Measurements from ENCODE around the gene MDFIC.

MDFIC gene

DNA sequence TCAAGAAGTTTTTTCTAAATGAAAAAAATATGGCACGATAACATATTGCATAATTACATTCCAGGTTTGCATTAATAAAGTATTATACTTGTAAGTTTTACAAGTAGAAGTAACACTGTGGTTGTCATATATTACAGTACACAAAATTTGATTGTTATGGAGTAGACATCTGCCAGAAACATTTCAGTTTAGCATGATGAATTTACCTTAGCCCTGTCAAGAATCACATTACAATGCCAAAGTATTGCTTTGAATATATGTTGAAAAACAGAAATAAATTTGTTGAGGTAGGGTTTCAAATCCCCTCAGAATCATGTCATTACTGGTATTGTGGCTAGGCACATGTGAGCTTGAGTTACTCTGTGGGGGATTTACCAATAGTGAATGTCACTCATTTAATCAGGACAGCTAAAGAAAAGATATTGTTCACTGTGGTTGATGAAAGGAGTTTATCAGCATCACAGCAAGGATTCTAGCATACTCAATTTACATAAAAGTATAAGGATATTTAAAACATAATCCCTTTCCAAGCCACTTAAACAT, 112.1 kb downstream of the MDFIC start:
- in situ Hi-C loops (cut with HindIII; ENCODE audit: low sequenced_read_pairs) = no loop called here

DNA sequence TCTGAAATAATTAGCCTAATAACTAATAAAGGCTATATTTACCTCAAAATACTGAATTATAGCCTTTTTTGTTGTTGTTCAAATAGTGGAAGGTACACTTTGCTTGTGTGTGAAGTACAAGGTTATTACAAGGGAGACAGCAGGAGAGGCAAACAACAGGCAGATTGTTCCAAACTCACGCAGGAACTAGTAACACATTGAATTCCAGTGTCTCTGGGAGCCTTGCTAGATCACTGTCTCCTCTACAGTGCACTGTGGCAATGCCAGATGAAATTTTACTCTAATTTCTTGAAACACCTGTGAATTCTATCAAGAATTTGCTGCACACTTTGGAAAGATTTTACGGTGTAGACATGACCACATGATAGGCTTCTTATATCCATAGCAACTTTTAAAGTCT, 112.6 kb downstream of the MDFIC start:
- in situ Hi-C loops (cut with HindIII; ENCODE audit: low sequenced_read_pairs) = no loop called here

DNA sequence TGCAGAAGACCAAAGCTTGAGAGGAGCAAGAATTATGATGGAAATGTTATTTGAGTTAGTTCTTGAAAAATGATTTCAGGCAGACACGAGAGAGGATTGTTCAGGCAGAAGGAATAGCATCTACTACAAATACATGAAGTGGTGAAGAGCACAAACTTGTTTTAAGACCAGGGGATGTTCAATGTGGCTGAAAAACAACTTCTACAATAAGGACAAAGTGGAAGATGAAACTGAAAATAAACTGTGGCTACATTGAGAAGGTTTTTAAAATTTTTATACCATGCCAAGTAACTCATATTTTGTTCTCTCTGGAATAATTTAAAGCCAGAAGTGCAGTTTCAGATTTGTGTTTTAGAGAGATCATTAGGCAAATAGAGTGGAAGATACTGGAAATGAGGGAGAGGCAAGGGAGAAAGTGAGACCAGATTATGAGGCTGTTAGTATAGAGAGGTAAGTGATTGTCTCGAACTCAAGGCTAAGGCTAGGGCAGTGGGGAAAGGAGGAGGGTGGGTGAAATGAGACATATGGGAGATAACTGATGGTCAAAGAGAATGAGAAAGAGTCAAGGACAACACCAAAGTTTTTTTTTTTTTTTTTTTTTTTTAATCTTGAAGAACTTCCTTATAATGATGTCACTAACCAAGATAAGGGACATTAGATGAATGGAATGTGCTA, 115.4 kb downstream of the MDFIC start:
- in situ Hi-C loops (cut with HindIII; ENCODE audit: low sequenced_read_pairs) = loop anchor here (5.0 kb wide), 1 partner anchor 50 kb away; no protein-coding TSS in a partner anchor

DNA sequence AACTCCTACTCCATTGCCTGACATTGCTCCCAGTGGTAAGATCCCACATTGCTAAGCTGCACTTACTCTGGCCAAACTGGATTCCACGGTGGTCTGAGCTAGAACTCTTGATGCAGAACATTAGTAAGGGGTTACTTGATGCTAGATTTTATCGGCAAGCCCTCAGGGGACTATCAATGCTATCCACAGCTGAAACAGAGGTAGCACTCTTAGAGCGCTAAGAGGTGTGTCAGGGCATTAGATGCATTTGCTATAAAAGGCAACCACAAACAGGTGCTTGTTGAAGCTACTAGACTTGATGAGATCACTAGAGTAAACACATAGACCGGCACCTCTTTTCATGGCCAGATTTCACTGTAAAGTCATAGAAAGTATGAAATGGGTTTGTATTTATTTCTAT, 116.3 kb downstream of the MDFIC start:
- in situ Hi-C loops (cut with HindIII; ENCODE audit: low sequenced_read_pairs) = loop anchor here (5.0 kb wide), 1 partner anchor 51 kb away; no protein-coding TSS in a partner anchor

DNA sequence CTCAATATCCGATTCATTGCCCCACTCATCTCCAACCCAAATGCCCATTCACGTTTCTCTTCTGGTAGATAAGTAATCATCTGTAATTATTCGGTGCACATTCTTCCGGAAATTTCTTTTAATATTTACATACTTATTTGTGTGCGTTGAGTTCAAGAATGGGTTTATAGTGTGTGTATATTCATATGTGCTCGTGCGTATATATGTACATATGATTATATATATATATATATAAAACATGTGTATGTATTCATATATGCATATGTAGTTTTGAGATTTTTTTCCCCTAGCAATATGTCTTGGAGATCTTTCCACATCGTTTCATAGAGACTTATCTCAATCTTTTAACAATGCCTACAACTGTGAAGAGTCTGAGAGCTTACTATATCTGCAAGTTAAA, 118.2 kb downstream of the MDFIC start:
- in situ Hi-C loops (cut with HindIII; ENCODE audit: low sequenced_read_pairs) = no loop called here

DNA sequence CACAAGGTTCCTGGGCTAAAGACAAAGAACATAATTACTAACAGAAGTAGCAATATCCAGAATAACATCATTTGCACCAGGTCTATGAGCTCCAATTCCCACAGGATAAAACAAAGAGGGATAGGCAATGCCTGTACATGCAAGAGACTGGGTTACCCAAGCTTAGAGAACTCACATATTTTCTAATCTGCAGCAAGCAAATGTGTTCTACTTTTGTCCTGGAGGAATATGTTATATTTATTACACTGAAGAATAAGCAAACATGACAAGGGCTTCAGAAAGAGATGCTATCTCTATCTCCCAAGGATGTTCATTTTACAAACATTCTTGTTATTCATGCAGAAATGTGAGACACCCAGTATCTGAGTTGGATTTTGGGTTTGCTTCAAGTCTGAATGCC, 118.6 kb downstream of the MDFIC start:
- in situ Hi-C loops (cut with HindIII; ENCODE audit: low sequenced_read_pairs) = no loop called here

DNA sequence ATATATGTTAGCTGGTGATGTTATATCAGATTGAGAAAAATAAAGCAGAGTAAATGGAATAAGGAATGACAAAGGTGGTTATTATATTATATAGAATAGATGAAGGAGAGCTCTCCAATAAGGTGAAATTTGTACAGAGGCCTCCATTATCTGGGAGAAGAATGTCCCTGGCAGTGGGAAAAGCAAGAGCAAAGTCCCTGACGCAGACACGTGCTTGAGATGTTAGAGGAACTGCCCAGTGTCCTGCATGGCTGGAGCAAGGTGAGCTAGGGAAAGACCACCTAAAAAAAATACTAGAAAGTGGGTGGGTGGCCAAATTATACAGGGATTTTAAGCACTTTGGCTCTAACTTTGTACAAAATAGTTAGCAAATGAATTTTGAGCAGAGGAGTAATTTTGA, 120.7 kb downstream of the MDFIC start:
- in situ Hi-C loops (cut with HindIII; ENCODE audit: low sequenced_read_pairs) = no loop called here

DNA sequence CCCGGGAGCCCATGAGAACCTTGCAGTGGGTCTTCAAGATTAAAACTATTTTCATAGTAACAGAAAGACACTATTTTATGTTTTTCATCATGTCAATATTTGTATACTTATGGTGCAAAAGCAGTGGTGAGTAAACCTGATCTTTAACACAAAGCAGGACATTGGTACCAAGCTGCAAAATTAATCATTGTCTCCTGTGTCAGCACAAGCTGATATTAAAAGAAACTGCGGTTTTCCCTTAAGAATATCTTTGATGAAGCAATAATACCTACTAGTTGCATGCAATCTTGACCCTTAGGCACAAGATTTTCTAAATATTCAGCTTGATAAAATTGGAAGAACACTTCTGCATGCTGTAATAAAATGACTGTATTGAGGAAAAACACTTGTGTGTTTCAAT, 121.7 kb downstream of the MDFIC start:
- in situ Hi-C loops (cut with HindIII; ENCODE audit: low sequenced_read_pairs) = no loop called here

DNA sequence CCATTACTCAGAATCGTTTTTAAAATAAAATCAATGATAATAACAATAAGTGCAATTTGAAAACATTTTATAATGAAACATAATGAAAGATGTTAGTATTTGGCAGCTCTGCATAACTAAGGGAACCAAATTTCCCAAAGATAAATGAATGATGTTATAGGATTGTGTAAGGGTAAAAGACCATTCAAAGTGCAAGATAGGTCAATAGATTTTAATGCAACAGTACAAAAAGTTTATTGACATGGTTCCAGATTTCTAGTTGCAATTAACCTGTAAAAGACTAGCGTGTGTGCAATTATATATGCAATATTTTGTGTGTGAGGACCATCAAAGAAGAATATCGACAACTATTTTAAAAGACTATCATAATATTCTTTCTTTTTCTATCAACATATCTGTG, 122.3 kb downstream of the MDFIC start:
- in situ Hi-C loops (cut with HindIII; ENCODE audit: low sequenced_read_pairs) = no loop called here

DNA sequence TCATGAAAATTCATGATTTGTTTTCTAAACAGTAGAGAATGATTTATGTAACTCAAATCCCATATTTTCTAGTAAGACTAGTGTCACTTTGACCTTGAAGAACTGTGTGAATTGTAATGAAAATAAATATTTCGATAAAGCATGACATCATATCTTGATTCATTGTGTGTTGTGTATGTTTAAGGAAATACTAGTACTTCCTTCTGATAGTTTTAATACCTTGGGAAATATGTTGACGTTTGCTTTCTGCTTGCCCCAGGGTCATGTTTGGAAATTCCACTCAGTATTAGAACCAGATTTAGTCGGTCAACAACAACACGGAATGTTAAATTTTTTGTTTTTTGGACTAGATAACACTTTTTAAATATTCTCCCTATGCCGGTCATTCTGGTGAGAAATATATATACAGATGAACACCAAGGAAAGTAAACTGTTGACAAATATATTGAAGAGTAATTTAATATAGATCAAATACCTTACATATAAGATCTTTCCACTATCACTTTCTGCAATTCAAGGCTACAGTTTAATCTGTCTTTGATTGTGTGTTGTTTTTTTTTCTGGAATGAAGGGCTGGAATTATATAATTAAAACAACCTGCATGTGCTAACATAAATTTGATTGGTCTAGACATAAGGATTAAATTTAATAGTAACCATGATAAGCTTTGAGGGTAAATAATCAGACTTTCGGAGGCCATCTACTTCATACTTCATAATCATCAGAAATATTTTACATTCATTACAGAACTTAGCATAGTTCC, 126.2 kb downstream of the MDFIC start:
- in situ Hi-C loops (cut with HindIII; ENCODE audit: low sequenced_read_pairs) = no loop called here

DNA sequence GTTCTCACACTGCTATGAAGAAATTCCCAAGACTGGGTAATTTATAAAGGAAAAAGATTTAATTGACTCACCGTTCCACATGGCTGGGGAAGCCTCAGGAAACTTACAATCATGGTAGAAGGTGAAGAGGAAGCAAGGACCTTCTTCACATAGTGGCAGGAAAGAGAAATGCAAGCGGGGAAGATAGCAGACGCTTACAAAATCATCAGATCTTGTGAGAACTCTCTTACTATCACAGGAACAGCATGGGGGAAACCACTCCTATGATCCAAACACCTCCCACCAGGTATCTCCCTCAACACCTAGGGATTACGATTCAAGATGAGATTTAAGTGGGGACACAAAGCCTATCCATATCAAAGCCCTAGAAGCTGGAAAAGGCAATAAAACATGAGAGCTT, 130.8 kb downstream of the MDFIC start:
- in situ Hi-C loops (cut with HindIII; ENCODE audit: low sequenced_read_pairs) = no loop called here

DNA sequence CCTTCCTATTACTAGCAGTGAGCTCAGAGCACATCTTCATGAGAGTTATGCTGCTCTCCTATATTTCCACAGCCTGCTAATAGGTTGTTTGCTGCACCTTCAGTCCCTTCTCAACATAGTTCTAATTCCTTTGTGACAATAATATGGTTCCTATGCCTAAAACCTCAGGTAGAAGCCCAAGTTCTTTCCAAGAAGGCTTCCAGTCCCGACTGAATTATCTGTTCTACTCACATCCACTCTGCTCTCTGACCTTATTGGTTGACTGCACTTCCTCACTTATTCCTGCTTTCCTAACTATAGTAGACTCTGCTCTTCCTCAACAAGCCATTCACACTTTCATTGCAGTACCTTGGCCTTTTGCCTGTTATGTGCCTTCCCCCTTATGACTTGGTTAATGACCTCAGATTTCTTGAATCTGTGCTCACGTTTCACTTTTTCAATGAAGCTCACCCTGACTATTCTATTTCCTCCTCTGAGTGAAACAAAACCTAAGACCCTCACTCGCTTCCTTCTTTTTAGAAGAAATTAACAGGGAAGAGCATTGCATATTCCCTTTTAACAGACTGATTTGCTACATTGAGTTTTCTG, 132.7 kb downstream of the MDFIC start:
- in situ Hi-C loops (cut with HindIII; ENCODE audit: low sequenced_read_pairs) = no loop called here

DNA sequence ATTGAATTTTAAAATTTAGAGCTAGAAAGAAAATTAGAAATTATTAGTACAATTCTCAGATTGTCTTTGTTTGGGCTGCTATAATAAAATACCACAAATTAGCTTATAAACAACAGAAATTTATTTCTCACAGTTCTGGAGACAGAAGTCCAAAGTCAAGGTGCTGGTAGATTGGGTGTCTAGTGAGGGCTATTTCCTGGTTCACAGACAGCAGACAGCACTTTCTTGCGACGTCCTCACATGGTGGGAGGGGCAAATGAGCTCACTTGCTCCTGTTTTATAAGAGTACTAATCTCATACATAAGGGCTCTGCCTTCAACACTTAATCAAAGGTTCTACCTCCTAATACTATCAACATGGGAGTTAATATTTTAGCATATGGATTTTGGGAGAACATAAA, 134.1 kb downstream of the MDFIC start:
- in situ Hi-C loops (cut with HindIII; ENCODE audit: low sequenced_read_pairs) = no loop called here

DNA sequence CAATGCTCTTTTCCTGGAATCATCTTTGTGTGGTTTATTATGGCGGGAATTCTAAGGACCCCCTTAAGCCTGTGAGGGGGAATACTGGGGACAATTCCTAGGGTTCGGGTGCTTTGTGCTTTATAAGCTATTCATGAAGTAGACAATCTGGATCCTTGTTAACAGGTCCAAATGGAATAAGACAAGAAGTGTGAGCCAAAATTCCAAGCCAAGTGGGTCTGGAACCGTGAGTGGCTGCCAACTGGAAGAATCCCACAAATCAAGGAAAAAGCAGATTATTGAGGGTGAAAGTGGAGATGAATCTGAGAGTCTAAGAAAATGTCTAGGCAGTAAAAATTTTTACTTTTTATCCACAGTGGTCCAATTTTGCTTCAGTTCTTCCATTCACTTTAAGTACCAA, 136.8 kb downstream of the MDFIC start:
- in situ Hi-C loops (cut with HindIII; ENCODE audit: low sequenced_read_pairs) = no loop called here

DNA sequence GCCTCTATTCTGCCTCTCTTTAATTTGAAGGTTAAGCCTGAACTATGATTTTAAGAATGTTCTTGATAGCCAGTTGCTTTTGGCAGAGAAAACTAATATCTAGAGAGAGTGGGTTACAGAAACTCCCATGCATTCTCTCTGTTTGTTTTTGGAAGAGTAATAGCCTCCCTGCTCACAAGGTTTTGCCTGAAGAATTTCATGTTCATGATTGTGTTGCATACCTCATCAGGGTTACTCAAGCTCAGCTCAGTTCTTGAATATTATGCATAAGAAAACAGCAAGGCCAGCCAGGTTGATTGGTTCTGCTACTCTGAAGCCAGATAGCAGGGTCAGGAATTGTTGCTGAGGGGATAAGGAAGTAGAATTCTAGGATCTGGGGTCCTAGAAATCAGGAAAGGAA, 137.4 kb downstream of the MDFIC start:
- in situ Hi-C loops (cut with HindIII; ENCODE audit: low sequenced_read_pairs) = no loop called here

DNA sequence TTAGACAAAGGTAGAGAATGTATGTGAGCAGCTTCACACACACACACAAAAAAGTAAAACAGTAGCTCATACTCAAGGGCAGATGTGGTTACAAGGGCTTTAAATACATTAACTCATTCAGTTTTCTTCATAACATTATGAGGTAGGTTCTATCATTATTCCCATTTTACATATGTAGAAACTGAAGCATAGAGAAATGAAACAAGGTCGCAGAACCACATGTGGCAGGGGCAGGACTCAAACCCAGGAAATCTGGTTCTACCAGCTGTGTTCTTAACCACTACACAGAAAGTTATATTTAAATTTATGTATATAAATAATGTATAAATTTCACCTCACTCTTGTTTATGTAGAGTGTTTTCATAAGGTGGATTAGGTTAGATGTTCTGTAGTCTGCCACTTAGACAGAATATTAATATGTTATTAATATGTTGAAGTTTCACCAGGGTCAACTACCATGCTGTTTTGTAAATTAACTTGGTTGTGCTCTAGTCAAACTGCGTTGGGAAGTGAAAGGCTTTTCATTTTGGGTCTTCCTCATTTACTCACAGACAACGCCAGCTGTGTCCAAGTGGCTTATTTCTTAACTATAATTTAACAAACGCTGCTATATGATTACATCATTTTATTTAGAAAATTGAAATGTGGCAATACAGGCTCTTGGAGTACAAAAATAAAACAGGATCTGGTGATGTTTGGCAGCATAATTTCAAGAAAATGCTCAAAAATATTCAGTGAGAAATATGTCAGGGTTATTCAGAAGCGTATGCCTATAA, 138.4 kb downstream of the MDFIC start:
- in situ Hi-C loops (cut with HindIII; ENCODE audit: low sequenced_read_pairs) = no loop called here

DNA sequence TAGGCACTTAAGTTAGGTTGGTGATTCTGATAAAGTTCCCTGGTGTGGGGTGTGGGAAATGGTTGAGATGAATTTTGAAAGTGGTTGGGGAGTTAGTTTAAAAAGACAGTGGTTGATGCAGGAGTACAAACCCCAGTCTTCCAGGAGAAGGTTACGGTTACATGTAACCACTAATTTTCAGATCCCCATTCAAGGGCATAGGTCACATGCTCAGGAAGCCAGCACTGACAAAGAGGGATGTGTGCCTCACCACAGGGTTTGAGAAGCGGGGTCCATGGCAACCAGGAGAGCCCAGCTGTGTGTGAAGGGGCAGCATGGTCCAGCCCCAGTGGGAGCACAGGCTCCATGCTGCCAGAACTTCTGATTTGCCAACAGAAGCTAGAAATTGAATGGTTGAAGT, 144.2 kb downstream of the MDFIC start:
- in situ Hi-C loops (cut with HindIII; ENCODE audit: low sequenced_read_pairs) = no loop called here

DNA sequence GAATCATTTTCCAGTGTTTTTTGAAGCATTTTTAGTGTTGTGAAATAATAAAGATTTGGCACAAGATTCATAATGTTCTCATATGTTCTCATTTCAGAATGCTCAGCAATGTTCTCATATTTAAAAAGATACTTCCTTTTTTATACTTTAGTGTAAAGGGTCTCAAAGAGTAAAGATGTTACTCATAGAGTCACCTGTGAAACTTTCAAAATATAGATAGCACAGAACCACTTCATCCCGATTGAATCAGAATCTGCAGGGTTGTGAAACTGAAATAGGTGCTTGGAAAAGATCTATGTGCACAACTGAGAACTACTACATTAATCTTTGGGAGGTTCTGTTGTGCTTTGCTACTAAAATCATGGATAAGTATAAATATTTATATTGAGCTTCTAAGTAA, 144.7 kb downstream of the MDFIC start:
- in situ Hi-C loops (cut with HindIII; ENCODE audit: low sequenced_read_pairs) = no loop called here

DNA sequence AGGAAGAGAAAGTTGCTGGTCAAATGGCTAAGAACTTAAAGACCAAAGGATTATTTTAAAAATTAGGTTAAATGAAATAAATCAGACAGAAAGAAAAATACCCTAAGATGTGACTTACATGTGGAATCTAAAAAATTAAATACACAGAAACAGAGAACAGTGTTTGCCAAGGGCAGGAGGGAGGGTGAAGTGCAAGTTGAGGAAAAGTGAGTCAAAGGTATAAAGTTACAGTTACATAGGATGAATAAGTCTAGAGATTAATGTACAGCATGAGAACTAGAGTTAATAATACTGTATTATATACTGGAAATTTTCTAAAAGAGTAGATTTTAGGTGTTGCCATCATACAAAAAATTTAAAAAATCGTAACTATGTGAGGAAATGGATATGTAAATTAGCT, 146.3 kb downstream of the MDFIC start:
- in situ Hi-C loops (cut with HindIII; ENCODE audit: low sequenced_read_pairs) = no loop called here
